Fibroblast of peridontal ligament (primary cell): ENCODE data around the gene ADAM11.

Experiments
- DNase-seq: peaks from one replicate; pipeline ENCODE4 v3.0.0-alpha.2; 2010; ENCODE audit errors: extremely low read depth

Gene ADAM11

DNA sequence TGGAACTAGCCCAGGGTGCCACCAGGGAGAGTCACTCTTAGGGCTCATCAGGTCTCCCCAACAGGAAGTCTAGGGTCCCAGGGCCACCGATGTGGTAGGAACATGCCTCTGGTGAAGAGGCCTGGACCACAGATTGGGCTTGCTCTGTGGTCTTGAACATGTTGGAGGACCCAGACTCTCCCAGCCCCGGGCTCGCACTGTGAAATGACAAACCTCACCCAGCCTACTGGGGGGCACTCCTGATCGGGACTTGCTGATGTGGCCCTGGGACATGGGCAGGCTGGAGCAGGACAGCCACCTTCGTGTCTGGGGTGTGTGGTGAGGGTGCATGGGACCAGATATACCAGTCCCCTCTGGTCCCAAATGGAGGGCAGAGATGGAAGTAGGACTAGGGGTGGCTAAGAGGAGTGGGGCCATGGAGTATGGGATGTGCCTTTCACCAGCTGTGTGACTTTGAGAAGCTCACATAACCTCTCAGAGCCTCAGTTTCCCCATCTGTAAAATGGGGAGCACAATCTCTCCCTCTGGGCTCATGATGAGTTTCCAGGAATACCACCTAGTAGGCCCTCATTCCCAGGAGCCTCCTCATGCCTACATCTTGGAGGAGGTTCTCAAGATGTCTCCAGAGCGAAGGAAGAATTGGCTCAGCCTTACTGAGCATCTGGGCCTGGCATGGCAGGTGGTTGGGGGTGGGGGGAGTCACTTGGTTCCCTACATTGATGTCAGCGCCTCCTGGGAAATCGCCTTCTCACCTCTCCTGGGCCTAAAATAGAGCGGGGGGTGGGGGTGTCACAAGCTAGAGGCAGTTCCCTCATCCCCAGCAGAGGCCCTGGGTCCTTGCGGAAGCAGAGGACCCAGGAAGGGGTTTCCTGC lies 1.5 kb upstream of the ADAM11 start:
- no peak for DNase-seq

DNA sequence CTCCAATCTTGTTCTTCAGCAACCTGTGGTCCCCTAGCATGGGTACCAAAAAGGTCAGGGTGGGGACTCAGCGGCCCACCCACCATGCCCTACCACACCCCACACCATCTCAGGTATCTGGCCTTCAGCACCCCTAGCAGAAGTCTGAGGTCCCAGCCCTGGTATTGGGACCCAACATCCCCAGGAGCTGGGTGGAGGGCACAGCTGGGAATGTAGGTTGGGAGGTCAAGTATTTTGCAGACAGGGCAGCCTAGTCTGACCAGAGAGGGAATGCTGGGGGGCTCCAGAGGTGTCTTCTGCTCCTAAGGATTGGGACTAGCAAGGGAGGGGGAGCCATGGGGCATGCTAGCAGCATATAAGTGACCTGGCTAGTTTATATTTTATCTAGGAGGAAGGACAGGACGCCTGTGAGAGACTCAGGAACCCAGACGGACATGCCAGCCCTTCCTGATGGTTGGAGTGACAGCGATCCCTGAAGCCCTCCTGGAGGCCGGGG lies 822 bp upstream of the ADAM11 start:
- DNase-seq, result no peak

DNA sequence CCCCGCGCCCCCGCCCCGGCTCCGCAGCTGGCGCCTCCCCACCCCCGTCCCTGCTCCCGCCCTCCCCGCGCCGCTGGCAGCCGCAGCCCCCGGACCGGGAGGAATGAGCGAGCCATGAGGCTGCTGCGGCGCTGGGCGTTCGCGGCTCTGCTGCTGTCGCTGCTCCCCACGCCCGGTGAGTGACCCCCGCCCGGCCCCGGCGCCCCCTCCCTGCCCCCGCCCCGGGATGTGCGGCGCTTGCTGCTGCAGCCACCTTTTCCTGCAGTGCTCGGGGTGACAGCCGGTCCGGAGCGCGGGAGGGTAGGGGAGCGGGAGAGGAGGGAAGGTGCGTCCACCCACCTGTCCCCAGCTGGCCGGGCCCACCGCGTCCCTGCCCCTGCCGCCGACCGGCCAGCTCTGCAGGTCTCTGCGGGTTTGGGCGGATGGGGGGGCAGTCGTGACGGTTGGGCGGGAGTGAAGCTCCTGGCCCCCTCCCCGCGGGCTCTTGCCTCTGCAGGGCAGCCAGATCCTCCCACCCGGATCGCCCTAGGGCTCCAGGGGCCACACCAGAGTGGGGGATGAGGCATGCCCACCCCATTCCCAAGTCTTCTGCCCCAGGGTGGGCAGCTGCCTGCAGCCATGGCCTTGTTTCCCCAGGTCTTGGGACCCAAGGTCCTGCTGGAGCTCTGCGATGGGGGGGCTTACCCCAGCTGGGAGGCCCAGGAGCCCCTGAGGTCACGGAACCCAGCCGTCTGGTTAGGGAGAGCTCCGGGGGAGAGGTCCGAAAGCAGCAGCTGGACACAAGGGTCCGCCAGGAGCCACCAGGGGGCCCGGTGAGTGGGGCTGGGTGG lies 513 bp downstream of the ADAM11 start:
- no peak for DNase-seq

DNA sequence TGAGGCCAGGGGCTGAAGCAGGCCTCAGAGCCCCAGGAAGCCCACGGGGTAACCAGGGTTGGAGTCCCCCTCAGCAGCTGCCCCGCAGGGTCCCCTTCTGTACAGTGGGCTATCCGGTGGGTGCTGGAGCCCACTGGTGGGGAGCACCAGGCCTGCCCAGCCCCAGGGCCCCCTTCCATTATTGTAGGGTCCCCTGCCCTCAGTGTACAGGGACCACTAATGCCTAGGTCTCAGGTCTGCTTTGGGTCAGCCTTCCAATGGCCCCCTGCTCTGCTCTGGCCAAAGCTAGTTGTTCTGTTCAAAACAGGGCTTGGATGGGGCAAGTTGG lies 1.1 kb downstream of the ADAM11 start:
- no peak for DNase-seq

DNA sequence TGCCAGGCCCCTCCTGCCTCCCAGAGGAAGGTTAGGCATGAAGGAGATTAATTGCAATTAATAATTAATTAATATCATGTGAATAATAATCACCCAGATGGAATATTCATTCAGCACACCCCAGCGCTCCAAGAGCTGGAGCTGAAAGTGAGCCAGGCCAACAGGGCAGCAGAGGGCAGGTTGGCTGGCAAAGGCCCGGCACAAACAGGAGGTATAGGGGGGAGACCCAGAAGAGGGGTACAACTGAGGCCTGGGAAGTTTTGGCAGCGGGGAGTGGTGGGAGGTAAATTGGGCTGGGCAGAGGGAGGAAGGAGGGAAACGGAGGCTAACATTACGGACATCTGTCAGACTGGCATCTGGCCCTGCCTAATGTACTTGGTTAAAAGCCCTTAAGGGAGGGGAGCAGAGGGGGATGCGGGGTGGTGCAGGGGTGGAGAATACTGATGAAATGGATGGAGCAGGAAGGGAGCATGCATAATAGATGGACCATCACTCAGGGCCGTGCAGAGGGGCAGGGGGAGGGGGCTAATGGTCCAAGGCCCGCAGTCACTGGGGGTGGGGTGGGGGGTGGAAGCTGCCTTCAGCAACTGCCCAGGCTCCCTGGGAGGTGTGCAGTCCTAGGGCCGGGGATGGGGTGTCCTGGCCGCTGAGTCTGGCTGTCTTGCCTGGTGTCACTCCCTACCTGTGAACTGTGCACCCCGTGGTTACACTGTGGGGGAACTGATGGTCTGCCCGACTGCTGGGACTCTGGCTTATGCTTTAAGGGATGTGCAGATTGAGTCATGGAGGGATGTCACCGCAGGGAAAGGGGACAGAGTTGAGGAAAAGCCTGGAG lies 1.9 kb downstream of the ADAM11 start:
- no peak for DNase-seq

DNA sequence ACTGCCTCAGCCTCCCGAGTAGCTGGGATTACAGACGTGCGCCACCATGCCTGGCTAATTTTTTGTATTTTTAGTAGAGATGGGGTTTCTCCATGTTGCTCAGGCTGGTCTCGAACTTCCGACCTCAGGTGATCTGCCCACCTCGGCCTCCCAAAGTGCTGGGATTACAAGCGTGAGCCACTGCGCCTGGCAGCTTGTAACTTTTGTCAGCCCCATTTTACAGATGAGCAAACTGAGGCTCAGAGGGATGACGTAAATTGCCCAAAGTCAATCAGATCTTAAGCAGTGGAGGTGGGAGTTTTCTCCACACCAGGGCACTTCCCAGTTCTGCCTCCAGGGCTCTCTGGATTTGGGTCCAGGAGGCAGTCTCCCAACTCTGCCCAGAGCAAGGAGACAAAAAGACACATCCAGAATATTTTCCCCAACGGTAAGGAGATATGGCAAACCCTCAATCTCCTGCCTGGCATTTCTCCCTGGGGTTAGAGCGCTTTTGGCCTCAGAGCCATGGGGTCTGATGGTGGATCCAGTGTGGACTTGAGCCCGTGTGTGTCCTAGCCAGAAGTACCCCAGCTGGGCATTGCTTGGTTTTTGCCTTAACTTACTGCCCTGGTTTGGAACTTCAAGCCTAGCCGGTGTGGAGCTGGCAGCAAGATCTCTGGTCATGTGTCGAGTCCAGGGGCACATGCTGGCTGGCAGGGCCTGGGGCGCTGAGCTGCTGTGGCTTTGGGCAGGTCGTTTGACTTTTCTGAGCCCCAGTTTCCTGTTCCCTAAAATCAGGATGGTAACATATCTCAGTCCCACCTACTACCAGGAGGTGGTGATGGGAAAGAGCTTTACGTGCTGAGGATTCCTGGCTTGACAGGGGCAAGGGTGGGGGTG lies 3.4 kb downstream of the ADAM11 start:
- no peak for DNase-seq

DNA sequence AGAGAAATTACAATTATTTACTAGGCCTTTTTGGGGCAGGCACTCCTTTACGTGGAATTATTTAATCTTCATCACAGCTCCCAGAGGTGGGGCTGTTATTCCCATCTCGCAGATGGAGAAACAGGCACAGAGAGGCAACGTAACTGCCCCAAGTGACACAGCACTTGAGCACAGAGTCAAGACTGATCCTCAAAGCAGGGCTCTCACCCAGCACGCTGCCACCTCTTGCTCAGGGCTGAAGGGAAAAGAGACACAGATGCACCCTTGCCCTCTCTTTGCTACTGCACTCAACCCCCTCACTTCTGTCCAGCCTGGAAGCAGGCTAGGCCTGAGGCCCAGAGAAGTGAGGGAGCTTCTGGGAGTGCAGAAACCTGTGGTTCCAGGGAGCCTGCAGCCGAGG lies 4.4 kb downstream of the ADAM11 start:
- DNase-seq, result no peak

DNA sequence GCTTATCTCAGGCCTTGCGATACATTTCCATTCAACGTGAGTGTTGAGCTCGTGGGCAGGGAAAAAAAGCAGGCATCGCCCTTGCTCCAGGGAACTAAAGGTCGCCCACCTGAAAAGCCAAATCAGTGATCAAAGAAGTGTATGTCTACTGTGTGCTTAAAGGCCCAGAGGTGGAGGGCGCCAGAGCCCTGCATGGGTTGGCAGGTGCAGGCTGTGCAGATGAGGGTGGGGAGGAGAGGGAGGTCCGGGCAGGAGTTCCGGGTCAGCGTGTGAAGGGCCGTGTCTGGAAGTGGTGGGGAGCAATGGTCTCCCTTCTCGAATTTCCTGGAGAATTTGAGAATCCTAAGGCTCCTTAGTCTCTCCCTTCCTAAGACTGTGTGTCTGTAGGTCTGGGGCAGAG lies 7.2 kb downstream of the ADAM11 start:
- no peak for DNase-seq

DNA sequence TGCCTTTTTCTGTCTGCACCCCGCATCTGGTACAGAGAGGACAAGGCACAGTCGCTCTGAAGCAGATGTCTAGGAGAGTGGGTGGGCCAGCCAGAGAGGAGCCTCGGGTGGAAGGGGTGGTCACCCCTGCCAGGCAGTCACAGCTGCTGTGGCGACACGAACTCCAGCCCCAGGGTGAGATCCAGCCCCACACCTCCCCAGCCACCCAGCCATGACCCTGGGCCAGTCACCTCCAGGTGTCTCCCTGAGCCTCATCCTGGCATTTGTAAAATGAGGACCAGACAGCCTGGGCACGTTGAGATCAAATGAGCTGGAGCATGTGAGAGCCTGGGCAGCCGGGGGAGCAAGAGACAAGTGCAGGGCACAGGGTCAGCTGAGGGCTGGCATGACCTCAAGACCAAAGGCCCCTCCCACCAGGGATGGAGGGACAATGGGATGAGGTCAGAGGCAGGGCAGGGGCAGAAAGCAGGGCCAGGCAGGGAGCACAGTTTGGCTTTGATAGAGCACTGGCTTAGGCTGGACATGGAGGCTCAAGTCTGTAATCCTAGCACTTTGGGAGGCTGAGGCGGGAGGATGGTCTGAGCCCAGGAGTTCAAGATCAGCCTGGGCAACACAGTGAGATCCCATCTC lies 7.7 kb downstream of the ADAM11 start:
- no peak for DNase-seq

DNA sequence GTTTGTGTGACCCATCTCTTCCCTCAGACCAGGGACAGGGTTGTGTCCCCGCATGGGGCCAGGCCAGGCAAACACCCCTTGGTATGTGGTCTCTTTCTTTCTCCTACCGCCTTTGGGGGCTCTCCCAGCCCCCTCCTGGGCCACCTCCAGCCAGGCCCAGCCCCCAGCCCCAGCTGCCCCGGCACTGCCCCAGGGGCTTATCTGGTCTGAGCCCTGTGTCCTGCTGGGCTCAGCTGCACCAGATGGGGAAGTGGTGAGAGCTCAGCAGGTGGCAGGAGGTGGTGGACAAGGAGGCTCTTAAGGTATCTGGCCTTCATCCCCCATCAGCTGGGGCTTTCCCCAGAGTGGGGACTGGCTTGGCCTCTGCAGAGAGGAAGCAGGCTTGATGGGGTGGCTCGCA lies 8.7 kb downstream of the ADAM11 start:
- no peak for DNase-seq

DNA sequence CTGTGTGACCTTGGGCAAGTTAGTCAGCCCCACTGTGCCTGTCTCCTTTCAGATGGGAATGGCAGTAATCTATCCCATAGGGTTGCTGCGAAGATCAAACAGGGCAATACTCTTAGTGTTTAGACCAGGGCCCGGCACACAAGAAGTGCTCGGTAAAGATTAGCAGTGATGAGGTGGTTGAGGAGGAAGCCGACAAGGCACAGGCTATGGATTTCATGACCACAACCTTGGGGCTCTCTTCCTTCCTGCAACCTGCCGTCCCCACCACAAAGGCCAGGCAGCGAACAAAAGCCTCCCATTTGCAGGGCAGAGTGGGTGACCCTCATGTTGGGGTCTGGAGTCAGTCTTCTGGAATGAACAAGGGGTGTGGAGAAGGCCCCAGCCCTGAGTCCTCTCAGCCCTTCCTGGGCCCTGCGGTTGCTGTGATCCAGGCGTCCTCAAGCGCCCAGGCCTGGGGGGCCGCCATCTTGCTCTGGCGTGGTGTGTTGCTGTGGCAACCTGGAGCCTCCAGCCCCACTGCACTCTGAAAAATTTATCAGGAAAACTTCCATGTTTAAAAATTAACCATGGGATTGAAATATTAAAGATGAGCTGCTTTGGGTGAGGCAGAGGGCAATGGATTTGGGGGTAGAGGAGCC lies 9.8 kb downstream of the ADAM11 start:
- DNase-seq, result no peak

DNA sequence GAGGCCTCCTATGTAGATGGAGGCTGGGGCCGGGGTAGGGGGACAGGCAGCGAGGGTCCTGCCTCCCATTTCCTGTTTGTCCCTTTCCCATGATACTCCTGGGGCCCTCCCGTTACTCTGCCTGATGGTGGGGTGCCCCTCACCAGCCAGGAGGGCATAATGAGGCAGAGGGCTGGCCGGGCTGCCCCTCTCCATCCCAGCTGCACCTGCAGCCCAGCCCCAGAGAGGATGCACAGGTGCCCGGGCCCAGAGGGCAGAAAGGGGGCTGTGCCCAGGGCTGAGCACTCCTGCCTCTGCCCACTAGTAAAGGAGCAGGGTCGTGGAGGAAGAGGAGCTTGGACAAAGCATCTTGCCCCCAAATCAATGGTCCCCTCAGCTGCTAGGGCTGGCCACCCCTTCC lies 10.4 kb downstream of the ADAM11 start:
- no peak for DNase-seq

DNA sequence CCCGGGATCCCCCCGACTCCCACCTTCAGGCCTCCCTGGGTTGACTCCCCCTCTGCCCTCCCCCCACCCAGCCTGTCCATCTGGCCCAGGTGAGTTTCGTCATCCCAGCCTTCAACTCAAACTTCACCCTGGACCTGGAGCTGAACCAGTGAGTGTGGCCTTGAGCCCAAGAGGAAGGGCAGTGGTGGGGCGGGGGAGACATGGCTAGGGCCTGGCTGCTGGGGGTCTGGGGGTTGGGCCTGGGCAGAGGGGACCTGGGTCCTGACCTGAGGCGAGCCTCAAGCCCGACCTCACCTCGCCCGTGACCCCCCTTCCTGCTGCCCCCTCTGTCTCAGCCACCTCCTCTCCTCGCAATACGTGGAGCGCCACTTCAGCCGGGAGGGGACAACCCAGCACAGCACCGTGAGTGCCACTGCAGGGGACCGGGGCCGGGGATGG lies 10.9 kb downstream of the ADAM11 start:
- no peak for DNase-seq

DNA sequence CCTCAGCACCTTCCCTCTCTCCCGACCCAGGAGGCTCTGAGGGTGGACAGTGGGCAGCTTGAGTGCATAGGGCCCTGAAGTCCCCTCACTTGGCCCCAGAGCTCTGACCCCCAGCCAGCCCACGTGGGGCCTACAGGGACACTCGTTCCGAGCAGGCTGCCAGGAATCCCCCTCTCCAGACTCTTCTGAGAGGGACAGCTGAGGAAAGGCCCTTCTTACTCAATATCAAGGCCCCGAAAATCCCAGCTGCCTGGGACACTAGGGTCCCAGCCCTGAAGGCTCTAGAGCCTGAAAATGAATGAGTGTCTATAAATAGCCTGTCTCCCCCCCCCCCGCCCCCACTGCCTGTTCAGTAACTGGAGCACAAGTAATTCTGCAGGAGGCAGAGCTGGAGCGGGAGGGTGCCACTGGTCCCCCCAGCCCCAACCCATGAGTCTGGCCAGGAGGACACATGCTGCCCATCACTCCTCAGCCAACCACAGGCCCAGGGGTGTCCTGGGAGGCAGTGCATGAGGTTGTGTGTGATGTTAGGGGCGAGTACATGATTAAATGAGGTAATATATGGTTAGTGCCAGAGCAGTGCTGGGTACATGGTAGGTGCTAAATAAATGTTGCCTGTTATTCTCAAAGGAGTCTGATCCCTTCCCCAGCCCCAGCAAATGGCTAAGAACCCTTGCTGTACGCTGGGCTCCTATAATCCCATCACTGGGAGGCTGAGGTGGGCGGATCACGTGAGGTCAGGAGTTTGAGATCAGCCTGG lies 11.6 kb downstream of the ADAM11 start:
- DNase-seq, result no peak

DNA sequence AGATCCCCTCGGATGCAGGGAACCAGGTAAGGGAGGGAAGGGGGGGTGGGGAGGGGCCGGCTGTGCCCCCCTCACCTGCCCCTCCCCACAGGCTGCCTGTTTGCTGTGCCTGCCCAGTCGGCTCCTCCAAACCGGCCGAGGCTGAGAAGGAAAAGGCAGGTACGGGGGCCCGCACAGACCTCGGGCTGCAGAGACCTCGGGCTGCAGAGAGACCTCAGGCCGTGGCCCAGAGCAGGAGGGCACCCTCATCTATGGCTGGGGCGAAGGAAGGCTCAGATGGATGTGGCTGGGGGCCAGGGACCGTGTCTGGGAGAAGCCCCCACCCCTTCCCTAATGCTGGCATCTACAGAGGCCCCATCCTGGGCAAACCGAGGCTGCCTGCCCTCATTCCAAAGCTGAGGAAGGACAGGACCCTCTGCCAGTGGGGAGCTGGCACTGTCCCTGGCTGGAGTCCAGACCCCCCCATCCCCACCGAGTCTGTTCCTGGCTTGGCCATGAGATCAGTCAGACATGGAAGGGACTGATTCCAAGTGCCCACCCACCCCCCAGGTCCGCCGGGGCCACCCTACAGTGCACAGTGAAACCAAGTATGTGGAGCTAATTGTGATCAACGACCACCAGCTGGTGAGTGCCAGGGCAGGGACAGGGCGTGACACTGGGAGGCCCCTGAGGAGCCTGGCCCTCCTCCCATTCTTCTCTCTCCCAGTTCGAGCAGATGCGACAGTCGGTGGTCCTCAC lies 13.7 kb downstream of the ADAM11 start:
- DNase-seq, result no peak

DNA sequence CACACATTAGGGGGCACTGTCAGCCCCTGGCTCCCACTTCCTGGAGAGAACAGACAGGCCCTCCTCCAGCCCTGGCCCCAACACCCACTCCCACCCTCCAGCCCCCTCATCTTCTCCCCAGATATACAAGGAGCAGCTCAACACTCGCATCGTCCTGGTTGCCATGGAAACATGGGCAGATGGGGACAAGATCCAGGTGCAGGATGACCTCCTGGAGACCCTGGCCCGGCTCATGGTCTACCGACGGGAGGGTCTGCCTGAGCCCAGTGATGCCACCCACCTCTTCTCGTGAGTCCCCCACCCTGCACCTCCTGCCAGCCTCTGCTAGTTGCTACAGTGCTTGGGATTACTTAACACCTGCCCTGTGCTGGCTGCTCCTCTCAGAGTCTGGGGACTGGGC lies 14.4 kb downstream of the ADAM11 start:
- no peak for DNase-seq

DNA sequence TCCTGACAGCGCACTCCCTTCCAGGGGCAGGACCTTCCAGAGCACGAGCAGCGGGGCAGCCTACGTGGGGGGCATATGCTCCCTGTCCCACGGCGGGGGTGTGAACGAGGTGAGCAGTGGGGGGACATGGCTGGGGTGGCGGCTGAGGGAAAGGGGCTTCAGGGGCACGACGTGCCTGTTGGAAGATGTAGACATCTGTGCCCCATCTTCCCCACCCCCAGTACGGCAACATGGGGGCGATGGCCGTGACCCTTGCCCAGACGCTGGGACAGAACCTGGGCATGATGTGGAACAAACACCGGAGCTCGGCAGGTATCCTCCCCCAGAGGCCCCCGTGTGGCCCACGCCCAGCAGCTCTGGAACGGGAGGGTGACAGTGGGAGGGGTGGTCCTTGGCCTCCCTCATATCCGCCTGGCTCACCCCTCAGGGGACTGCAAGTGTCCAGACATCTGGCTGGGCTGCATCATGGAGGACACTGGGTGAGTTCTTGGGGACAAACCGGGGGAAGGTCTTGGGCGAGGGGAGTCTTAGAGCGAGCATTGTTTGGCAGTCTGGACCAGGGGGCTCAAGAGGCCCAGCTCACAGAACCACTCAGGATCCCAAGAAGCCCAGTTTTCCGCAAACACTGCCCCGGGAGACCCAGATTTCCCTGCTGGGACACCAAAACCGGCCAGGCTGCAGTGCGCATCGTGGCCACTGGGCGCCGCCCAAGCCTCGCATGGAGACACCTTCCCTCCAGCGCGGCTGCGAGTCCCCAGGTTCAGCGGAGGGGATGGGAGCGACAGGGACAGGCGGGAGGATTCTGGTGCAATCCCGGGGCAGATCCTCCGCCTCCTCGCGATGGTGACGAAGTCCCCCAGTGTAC lies 15.7 kb downstream of the ADAM11 start:
- peak; percentile 55 for DNase-seq
